ENCODE data around the gene PPFIBP1. TPM values are rescaled to one million over a fixed set of nuclear protein-coding genes. Genes with fewer than 3 reads are reported as not detected.

PPFIBP1 gene
- total RNA-seq, 2 donors from 2014 or later = 40.1 to 44.7 TPM

- Histone ChIP-seq H3K27me3 (no peaks in the 10 kb centered on the region), H3K4me3 (no peak overlapping the region), H3K27ac (no peak overlapping the region), H3K36me3 (no peaks in the 10 kb centered on the region), H3K4me1 (no peaks in the 10 kb centered on the region), H3K9ac (ENCODE audit: low read depth in 2 of 2, low read length in 2 of 2) (no peak overlapping the region), H3K9me3 (no peaks in the 10 kb centered on the region)
- no peak for TF ChIP-seq CTCF (IDR thresholded peaks at IDR 0.05)
- intact Hi-C loops (cut with DNase I) = no loop called here
- no peak for DNase-seq
These were observed 47.5 kb downstream of the PPFIBP1 start for GRCh38 chr12:27571463-27571862.

- TF ChIP-seq CTCF (IDR thresholded peaks at IDR 0.05) = no peak
- Histone ChIP-seq H3K4me1 (no peaks in the 10 kb centered on the region), H3K27ac (no peak overlapping the region), H3K9me3 (no peaks in the 10 kb centered on the region), H3K27me3 (no peaks in the 10 kb centered on the region), H3K9ac (ENCODE audit: low read depth in 2 of 2, low read length in 2 of 2) (no peak overlapping the region), H3K36me3 (no peaks in the 10 kb centered on the region), H3K4me3 (no peak overlapping the region)
- intact Hi-C loops (cut with DNase I) = no loop called here
- no peak for DNase-seq
These were observed 48.7 kb downstream of the PPFIBP1 start for GRCh38 chr12:27572486-27573255.

- TF ChIP-seq CTCF (IDR thresholded peaks at IDR 0.05) = no peak
- Histone ChIP-seq H3K4me3 (no peak overlapping the region), H3K27ac (no peak overlapping the region), H3K27me3 (no peaks in the 10 kb centered on the region), H3K4me1 (no peaks in the 10 kb centered on the region), H3K36me3 (no peaks in the 10 kb centered on the region), H3K9me3 (no peaks in the 10 kb centered on the region), H3K9ac (ENCODE audit: low read depth in 2 of 2, low read length in 2 of 2) (no peak overlapping the region)
- intact Hi-C loops (cut with DNase I) = no loop called here
- DNase-seq = no peak
These were observed 50.0 kb downstream of the PPFIBP1 start for GRCh38 chr12:27573972-27574371.

GRCh38 chr12:27575090-27575761 lies 51.2 kb downstream of the PPFIBP1 start:
- Histone ChIP-seq H3K9ac (ENCODE audit: low read depth in 2 of 2, low read length in 2 of 2) (no peak overlapping the region), H3K36me3 (no peaks in the 10 kb centered on the region), H3K4me3 (no peak overlapping the region), H3K27me3 (no peaks in the 10 kb centered on the region), H3K9me3 (no peaks in the 10 kb centered on the region), H3K4me1 (no peaks in the 10 kb centered on the region), H3K27ac (no peak overlapping the region)
- no peak for TF ChIP-seq CTCF (IDR thresholded peaks at IDR 0.05)
- no peak for DNase-seq
- intact Hi-C loops (cut with DNase I) = no loop called here

GRCh38 chr12:27575762-27576118 lies 51.7 kb downstream of the PPFIBP1 start:
- H3K36me3 ChIP-seq = no peaks in the 10 kb centered on the region
- no peak overlapping the region for H3K27ac ChIP-seq
- intact Hi-C loops (cut with DNase I) = no loop called here
- TF ChIP-seq CTCF (IDR thresholded peaks at IDR 0.05) = no peak
- H3K27me3 ChIP-seq = no peaks in the 10 kb centered on the region
- no peaks in the 10 kb centered on the region for H3K4me1 ChIP-seq
- no peak for DNase-seq
- no peak overlapping the region for H3K4me3 ChIP-seq
- no peaks in the 10 kb centered on the region for H3K9me3 ChIP-seq
- H3K9ac ChIP-seq (ENCODE audit: low read depth in 2 of 2, low read length in 2 of 2) = no peak overlapping the region

Measured in colonic mucosa (tissue), 4 donors.